Suprapubic skin (tissue), 4 donors: ENCODE data around the gene ACTL8. TPM values are rescaled to one million over a fixed set of nuclear protein-coding genes. Genes with fewer than 3 reads are reported as not detected.

Source experiments
- DNase-seq, 2 donors: peaks; one replicate each; pipeline ENCODE4 v3.0.0-alpha.2; 2019; ENCODE audit warnings: low spot score in 2 of 2
- H3K27ac ChIP-seq: fragments of 200-600 bp; sonication (generic); one replicate; pipeline ENCODE4 v1.5.1; 2019
- H3K27me3 ChIP-seq: fragments of 200-600 bp; sonication (generic); one replicate; pipeline ENCODE4 v1.5.1; 2019
- H3K36me3 ChIP-seq: fragments of 200-600 bp; sonication (generic); one replicate; pipeline ENCODE4 v1.5.1; 2019
- H3K4me1 ChIP-seq: fragments of 200-600 bp; sonication (generic); one replicate; pipeline ENCODE4 v1.5.1; 2019
- H3K4me3 ChIP-seq: fragments of 200-600 bp; sonication (generic); one replicate; pipeline ENCODE4 v1.5.1; 2019; ENCODE audit warnings: mild to moderate bottlenecking
- H3K9me3 ChIP-seq: fragments of 200-600 bp; sonication (generic); one replicate; pipeline ENCODE4 v1.5.1; 2019
- EP300 ChIP-seq: sonication (generic); formaldehyde crosslinking; IDR thresholded peaks from one replicate; pipeline ENCODE4 v1.6.1; 2017; ENCODE audit warnings: antibody characterized with exemption
- POLR2A ChIP-seq, 2 donors: fragments of 450-650 bp; IDR thresholded peaks; one replicate each; pipeline ENCODE4 v1.6.1; 2017; ENCODE audit warnings: antibody characterized with exemption in 2 of 2, mild to moderate bottlenecking in 2 of 2, moderate library complexity in 2 of 2
- POLR2AphosphoS5 ChIP-seq, 3 donors: sonication (generic); formaldehyde crosslinking; IDR thresholded peaks; one replicate each; pipeline ENCODE4 v1.6.1; 2017; ENCODE audit warnings: antibody characterized with exemption in 3 of 3
- WGBS: methylation state at CpG from one replicate; pipeline ENCODE4 v1.1.5; 2018; 5-methylcytosine and 5-hydroxymethylcytosine counted together
- total RNA-seq, 4 donors: library from RNA; depleted of rRNA; stranded (reverse); fragments of >200 nt; gene quantifications; one replicate each; pipeline ENCODE4 v1.1.0, GENCODE V29; 2016
- TF ChIP-seq, protein P1 (sequence below), 2 donors: fragments of 200-600 bp in 1 of 2; fragments of 450-650 bp in 1 of 2; sonication (generic) in 1 of 2; IDR thresholded peaks; one replicate each; pipeline ENCODE4 v1.5.1; 2016 to 2019; ENCODE audit warnings: antibody characterized with exemption in 2 of 2, mild to moderate bottlenecking in 1 of 2, moderate library complexity in 1 of 2

Gene ACTL8
- total RNA-seq, 4 donors from 2014 or later: not detected

DNA sequence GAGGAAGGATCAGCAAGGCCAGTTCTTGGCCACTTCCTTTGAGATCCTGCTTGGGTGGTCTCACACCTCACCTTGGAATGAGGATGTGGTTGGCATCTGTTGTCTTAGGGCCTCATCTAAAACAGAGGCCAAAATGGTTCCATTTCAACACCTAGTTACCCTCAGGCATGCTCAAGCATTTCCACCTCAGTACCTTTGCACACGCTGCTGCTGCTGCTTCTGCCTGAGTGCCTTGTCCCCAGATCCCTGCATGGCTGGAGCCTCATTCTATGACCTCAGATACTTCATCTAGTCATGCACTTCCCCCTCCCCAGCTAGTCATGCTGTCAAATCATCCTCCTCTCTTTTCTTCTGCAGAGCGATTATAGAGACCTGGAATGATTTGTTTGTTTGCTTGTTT is 86.8 kb downstream of the ACTL8 start:
- H3K36me3 ChIP-seq: no peaks in the 10 kb centered on the region
- no peak for TF ChIP-seq EP300
- no peaks in the 10 kb centered on the region for H3K4me1 ChIP-seq
- no peak overlapping the region for H3K27ac ChIP-seq
- H3K4me3 ChIP-seq: no peak overlapping the region
- no peaks in the 10 kb centered on the region for H3K9me3 ChIP-seq
- 36% methylated on average over 2 of the region's 2 CpGs for WGBS
- H3K27me3 ChIP-seq: peaks cover 64% of the 10 kb centered on the region
- DNase-seq: no peak

DNA sequence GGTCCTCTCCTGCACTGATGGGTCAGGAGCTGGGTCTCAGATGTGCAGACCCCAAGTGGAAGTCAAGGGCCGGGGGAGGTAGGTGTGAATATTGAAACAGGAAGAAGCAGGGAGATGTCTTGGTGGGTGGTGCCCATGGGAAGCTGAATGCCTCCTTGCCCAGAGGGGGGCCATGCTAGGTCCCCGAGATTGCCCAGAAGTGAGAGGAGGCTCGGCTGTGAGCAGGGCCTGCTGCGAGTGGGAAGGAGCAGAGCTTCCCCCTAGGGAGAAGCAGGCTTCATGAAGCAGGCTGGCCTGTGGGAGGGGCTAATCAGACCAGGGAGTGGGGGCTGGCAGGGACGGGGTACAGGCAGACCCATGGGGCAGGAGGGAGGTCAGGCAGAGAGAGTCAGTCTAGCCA is 87.6 kb downstream of the ACTL8 start:
- H3K9me3 ChIP-seq: no peaks in the 10 kb centered on the region
- DNase-seq: no peak
- H3K4me1 ChIP-seq: no peaks in the 10 kb centered on the region
- no peaks in the 10 kb centered on the region for H3K36me3 ChIP-seq
- 53% methylated on average over 5 of the region's 5 CpGs for WGBS
- no peak overlapping the region for H3K4me3 ChIP-seq
- H3K27ac ChIP-seq: no peak overlapping the region
- peaks cover 61% of the 10 kb centered on the region for H3K27me3 ChIP-seq
- TF ChIP-seq, protein P1, sequence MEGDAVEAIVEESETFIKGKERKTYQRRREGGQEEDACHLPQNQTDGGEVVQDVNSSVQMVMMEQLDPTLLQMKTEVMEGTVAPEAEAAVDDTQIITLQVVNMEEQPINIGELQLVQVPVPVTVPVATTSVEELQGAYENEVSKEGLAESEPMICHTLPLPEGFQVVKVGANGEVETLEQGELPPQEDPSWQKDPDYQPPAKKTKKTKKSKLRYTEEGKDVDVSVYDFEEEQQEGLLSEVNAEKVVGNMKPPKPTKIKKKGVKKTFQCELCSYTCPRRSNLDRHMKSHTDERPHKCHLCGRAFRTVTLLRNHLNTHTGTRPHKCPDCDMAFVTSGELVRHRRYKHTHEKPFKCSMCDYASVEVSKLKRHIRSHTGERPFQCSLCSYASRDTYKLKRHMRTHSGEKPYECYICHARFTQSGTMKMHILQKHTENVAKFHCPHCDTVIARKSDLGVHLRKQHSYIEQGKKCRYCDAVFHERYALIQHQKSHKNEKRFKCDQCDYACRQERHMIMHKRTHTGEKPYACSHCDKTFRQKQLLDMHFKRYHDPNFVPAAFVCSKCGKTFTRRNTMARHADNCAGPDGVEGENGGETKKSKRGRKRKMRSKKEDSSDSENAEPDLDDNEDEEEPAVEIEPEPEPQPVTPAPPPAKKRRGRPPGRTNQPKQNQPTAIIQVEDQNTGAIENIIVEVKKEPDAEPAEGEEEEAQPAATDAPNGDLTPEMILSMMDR (IDR thresholded peaks at IDR 0.05): no peak

DNA sequence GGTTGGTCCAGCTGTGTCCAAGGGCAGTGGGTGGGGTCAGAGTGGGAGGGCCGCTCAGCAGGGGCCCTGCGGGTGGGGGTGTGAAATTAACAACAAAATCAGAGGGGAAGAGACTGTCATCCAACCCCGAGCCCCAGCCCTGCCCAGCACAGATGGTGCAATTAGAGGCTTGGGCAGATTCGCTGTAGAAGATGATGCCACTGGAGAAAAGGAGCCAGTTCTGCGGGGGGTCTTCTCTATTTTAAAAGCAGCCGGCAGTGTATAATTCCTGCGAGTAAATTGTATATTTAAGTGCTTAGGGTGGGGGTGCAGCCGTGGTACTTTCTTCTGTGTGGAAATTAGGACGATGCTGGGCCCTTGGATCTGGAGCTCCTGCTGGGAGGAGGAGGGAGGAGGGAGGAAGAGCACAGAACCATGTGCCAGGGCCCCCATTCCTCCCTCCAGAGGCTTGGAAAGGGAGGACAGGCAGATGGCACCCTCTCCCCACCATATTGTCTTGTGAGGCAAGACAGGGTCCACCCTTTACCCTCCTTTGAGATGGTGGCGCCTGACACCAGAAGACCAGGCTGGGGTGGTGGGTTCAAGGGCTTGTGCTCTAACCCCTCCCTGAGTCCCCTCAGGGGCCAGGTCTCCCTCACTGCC is 89.2 kb downstream of the ACTL8 start:
- TF ChIP-seq EP300: no peak
- TF ChIP-seq, protein P1 (IDR thresholded peaks at IDR 0.05): no peak
- TF ChIP-seq POLR2AphosphoS5 (IDR thresholded peaks at IDR 0.05): no peak
- no peak for TF ChIP-seq POLR2A (IDR thresholded peaks at IDR 0.05)
- Histone ChIP-seq H3K4me1 (no peaks in the 10 kb centered on the region), H3K9me3 (no peaks in the 10 kb centered on the region), H3K27me3 (peaks cover 63% of the 10 kb centered on the region), H3K4me3 (no peak overlapping the region), H3K27ac (no peak overlapping the region), H3K36me3 (no peaks in the 10 kb centered on the region)
- 51% methylated on average over 10 of the region's 10 CpGs for WGBS
- DNase-seq: no peak

DNA sequence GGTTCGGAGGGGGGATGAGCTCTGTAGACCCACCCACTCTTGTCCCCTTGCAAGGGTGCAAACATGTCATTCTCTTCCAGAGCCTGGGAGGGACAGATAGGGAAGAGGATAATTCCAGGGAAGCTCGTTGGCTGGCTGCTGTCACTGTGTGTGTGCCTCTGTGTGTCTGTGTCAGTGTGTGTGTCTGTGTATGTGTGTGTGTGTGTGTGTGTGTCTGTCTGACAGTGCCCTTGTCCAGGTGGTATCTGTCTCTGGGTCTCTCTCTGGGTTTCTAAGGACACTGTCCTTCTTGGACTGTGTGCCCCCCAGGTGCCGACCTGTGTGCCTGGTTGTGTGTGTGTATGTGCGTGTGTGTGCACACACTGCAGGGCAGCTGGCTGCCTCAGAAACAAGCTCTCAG is 90.5 kb downstream of the ACTL8 start:
- H3K9me3 ChIP-seq: no peaks in the 10 kb centered on the region
- TF ChIP-seq, protein P1 (IDR thresholded peaks at IDR 0.05): no peak
- TF ChIP-seq POLR2A (IDR thresholded peaks at IDR 0.05) (no peak), POLR2AphosphoS5 (IDR thresholded peaks at IDR 0.05) (no peak), EP300 (no peak)
- no peaks in the 10 kb centered on the region for H3K4me1 ChIP-seq
- peaks cover 61% of the 10 kb centered on the region for H3K27me3 ChIP-seq
- WGBS: 69% methylated on average over 2 of the region's 4 CpGs
- no peaks in the 10 kb centered on the region for H3K36me3 ChIP-seq
- H3K27ac ChIP-seq: no peak overlapping the region
- H3K4me3 ChIP-seq: no peak overlapping the region
- no peak for DNase-seq

DNA sequence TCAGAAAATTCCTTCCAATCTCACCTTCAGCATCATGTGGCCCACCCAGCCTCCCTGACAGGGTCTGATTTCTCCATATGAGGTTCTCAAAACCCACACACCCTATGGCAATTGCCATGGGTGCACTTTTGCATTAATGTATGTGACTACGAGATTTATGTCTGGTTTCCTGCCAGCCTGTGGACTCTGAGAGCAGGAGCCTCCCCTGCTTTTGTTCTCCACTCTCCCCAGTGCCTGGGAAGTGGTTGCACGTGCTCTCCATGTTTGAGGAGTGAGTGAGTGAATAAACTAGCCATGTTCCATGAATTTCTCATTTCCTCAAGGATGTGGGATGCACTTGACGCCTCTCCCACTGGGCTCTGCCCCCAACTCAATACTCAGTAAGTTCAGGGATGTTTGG is 91.2 kb downstream of the ACTL8 start:
- no peak overlapping the region for H3K4me3 ChIP-seq
- no peaks in the 10 kb centered on the region for H3K36me3 ChIP-seq
- H3K27me3 ChIP-seq: peaks cover 56% of the 10 kb centered on the region
- no peak overlapping the region for H3K27ac ChIP-seq
- H3K4me1 ChIP-seq: no peaks in the 10 kb centered on the region
- WGBS: 31% methylated on average over 3 of the region's 3 CpGs
- DNase-seq: no peak
- no peaks in the 10 kb centered on the region for H3K9me3 ChIP-seq
- TF ChIP-seq POLR2AphosphoS5 (IDR thresholded peaks at IDR 0.05) (no peak), EP300 (no peak), POLR2A (IDR thresholded peaks at IDR 0.05) (no peak)
- TF ChIP-seq, protein P1 (IDR thresholded peaks at IDR 0.05): no peak

DNA sequence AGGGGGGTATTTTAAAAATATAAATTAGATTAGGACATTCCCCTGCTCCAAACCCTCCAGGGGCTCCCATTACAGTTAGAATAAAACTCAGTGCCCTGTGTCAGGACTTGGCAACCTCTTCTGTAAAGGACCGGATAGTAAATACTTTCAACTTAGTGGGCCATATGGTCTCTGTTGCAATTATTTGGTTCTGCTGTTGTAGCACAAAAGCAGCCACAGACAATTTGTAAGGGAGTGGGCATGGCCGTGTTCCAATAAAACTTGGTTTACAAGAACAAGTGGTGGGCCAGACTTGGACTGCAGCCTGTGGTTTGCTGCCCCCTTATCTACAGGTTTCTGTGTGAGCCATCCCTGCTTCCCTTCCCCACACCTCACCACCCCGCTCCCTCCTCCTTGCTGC is 92.0 kb downstream of the ACTL8 start:
- WGBS: 61% methylated on average over 3 of the region's 3 CpGs

More for the DNA sequence above, 92.0 kb downstream of the ACTL8 start:
- DNase-seq: no peak
- Histone ChIP-seq H3K4me1 (no peaks in the 10 kb centered on the region), H3K27ac (no peak overlapping the region), H3K9me3 (no peaks in the 10 kb centered on the region), H3K4me3 (no peak overlapping the region), H3K36me3 (no peaks in the 10 kb centered on the region), H3K27me3 (peaks cover 52% of the 10 kb centered on the region)
- TF ChIP-seq EP300: no peak
- no peak for TF ChIP-seq POLR2AphosphoS5 (IDR thresholded peaks at IDR 0.05)
- TF ChIP-seq, protein P1 (IDR thresholded peaks at IDR 0.05): no peak
- no peak for TF ChIP-seq POLR2A (IDR thresholded peaks at IDR 0.05)
